Measurements from ENCODE around the gene ORC4.

DNA sequence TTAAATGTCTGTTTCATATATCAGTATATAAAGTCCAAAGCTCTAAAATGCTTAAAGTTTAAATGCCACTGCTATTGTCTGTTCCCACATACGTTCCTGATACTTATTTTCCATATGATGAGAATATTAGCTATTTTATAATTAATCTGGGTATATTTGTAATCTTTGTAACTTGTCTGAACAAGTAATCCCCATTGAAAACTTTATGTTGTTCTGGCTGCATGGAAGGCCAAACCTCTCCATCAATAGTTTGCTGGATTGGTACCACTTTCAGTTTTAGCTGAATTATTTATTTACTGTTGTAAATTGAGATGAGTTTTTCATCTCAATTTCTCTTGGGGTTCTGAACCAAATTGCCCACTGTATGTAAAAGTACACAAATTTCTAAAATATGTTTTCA, 1.8 kb upstream of the ORC4 start:
- TF ChIP-seq, protein P1, sequence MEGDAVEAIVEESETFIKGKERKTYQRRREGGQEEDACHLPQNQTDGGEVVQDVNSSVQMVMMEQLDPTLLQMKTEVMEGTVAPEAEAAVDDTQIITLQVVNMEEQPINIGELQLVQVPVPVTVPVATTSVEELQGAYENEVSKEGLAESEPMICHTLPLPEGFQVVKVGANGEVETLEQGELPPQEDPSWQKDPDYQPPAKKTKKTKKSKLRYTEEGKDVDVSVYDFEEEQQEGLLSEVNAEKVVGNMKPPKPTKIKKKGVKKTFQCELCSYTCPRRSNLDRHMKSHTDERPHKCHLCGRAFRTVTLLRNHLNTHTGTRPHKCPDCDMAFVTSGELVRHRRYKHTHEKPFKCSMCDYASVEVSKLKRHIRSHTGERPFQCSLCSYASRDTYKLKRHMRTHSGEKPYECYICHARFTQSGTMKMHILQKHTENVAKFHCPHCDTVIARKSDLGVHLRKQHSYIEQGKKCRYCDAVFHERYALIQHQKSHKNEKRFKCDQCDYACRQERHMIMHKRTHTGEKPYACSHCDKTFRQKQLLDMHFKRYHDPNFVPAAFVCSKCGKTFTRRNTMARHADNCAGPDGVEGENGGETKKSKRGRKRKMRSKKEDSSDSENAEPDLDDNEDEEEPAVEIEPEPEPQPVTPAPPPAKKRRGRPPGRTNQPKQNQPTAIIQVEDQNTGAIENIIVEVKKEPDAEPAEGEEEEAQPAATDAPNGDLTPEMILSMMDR (IDR thresholded peaks at IDR 0.05) = no peak
- TF ChIP-seq POLR2AphosphoS5 (IDR thresholded peaks at IDR 0.05) = no peak
